ENCODE data around the gene ATP8B4. TPM values are rescaled to one million over a fixed set of nuclear protein-coding genes. Genes with fewer than 3 reads are reported as not detected.

Gene ATP8B4
- total and polyA plus RNA-seq, 2 experiments from 2014 or later: 0.89 to 1.5 TPM

DNA sequence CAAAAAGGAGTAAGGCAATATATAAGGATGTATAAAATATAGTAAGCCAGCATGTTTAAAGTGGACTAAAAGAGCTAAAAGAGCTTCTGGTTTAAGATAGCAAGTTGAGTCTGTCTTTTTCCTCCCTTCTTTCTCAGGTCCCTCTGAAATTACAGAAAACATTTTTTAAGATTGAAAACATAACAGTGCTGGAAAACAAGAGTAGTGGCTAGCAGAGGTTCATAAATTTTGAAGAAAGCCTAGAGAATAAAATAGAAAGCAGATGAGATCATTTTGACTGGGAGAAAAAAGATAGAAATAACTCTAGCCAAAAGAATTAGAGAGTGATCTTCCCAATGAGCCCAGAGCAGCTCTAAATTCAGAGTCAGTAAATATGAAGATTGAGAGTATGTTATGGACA, 41.9 kb downstream of the ATP8B4 start:
- DNase-seq: no peak
- Histone ChIP-seq H3K27me3 (replicated peaks; ENCODE audit: insufficient read depth) (no peaks in the 10 kb centered on the region), H3K9me3 (ENCODE audit: low read depth) (no peaks in the 10 kb centered on the region), H3K36me3 (ENCODE audit: low read depth) (no peaks in the 10 kb centered on the region), H4K20me1 (ENCODE audit: insufficient read depth) (no peaks in the 10 kb centered on the region), H2AFZ (no peak overlapping the region), H3K4me2 (ENCODE audit: unreplicated experiment) (no peak overlapping the region), H3K79me2 (ENCODE audit: insufficient read depth) (no peaks in the 10 kb centered on the region), H3K4me1 (ENCODE audit: insufficient read depth) (no peaks in the 10 kb centered on the region), H3K9ac (no peak overlapping the region), H3F3A (ENCODE audit: insufficient read depth) (no peaks in the 10 kb centered on the region), H3K4me3 (no peak overlapping the region), H3K9me2 (ENCODE audit: insufficient read depth) (no peaks in the 10 kb centered on the region; the same call in 1 of the 2 replicates), H3K27ac (no peak overlapping the region)
- TF ChIP-seq EZH2phosphoT487 (IDR thresholded peaks at IDR 0.05; ENCODE audit: insufficient read depth, low read depth) (no peak), EZH2 (IDR thresholded peaks at IDR 0.05; ENCODE audit: insufficient read depth, poor library complexity, severe bottlenecking) (no peak)
- in situ Hi-C loops (cut with MboI): no loop called here

DNA sequence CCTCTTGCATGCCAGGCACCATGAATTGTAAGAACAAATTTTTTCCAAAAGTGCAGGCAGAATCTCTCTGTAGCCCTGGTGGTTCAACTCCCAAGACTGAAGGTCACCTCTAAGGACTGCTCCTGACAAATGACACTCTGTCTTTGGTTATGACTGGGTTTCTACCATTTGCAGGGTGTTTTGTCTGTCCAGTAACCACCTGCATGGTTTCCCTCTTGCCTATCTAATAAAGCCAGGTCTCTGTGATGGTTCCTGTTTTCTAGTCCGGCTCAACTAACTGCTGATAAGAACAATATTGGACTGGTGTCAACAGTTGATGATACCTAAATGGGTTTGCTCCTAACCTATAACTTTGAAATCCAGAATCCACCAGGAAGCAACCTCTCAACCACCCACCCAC, 43.7 kb downstream of the ATP8B4 start:
- H3K27ac ChIP-seq: no peak overlapping the region
- no peaks in the 10 kb centered on the region; the same call in 1 of the 2 replicates for H3K9me2 ChIP-seq (ENCODE audit: insufficient read depth)
- no peak overlapping the region for H3K9ac ChIP-seq
- H3K4me1 ChIP-seq (ENCODE audit: insufficient read depth): no peaks in the 10 kb centered on the region
- no peaks in the 10 kb centered on the region for H4K20me1 ChIP-seq (ENCODE audit: insufficient read depth)
- no peak overlapping the region for H3K4me3 ChIP-seq
- H2AFZ ChIP-seq: no peak overlapping the region
- no peaks in the 10 kb centered on the region for H3K9me3 ChIP-seq (ENCODE audit: low read depth)
- TF ChIP-seq EZH2 (IDR thresholded peaks at IDR 0.05; ENCODE audit: insufficient read depth, poor library complexity, severe bottlenecking): no peak
- no peak for TF ChIP-seq EZH2phosphoT487 (IDR thresholded peaks at IDR 0.05; ENCODE audit: insufficient read depth, low read depth)
- DNase-seq: no peak
- no peak overlapping the region for H3K4me2 ChIP-seq (ENCODE audit: unreplicated experiment)
- in situ Hi-C loops (cut with MboI): no loop called here
- H3K36me3 ChIP-seq (ENCODE audit: low read depth): no peaks in the 10 kb centered on the region
- 92 to 100% methylated on average over 1 of the region's 1 CpG for WGBS, 2 experiments (ENCODE audit: low coverage in 1 of 2, low lambda C conversion rate in 2 of 2, missing lambda C conversion rate in 2 of 2)
- no peaks in the 10 kb centered on the region for H3F3A ChIP-seq (ENCODE audit: insufficient read depth)
- H3K79me2 ChIP-seq (ENCODE audit: insufficient read depth): no peaks in the 10 kb centered on the region
- no peaks in the 10 kb centered on the region for H3K27me3 ChIP-seq (replicated peaks; ENCODE audit: insufficient read depth)

DNA sequence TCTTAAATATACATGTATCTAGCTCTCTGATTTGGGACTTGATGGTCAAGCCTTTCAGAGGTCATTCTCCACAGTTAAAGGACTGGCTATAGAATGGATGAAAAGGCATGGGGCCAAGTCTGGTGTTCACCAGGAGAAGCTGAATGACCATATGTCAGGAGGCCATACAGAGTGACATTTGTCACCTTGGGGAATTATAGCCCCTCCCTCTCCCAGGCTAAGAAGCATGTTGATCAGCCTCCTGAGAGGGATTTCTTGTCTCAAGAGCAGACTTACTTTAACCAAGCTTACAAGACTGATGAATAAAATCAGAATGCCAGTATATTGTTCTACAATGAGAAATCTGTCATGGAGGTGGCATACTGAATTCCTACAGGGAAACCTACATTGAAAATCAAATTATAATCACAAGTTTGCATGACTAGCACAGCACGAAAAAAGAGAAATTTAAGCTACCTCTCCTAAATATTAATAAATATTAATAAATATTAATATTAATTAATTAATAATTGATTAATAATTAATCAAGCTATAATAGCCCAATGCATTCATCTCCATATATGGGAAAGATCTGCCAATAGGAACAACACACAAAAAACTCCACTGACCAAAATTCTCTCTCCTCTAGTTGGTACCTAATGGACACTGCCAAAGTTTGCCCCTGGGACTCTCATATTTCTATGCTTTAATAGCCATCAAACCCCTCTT, 47.3 kb downstream of the ATP8B4 start:
- TF ChIP-seq EZH2 (IDR thresholded peaks at IDR 0.05; ENCODE audit: insufficient read depth, poor library complexity, severe bottlenecking) (no peak), EZH2phosphoT487 (IDR thresholded peaks at IDR 0.05; ENCODE audit: insufficient read depth, low read depth) (no peak)
- WGBS, 2 experiments (ENCODE audit: low coverage in 1 of 2, low lambda C conversion rate in 2 of 2, missing lambda C conversion rate in 2 of 2): 59 to 76% methylated on average over 1 of the region's 1 CpG
- no peak overlapping the region for H3K4me2 ChIP-seq (ENCODE audit: unreplicated experiment)
- H3K36me3 ChIP-seq (ENCODE audit: low read depth): no peaks in the 10 kb centered on the region
- no peaks in the 10 kb centered on the region for H3F3A ChIP-seq (ENCODE audit: insufficient read depth)
- H2AFZ ChIP-seq: no peak overlapping the region
- H3K9ac ChIP-seq: no peak overlapping the region
- no peak overlapping the region for H3K4me3 ChIP-seq
- no peaks in the 10 kb centered on the region for H3K27me3 ChIP-seq (replicated peaks; ENCODE audit: insufficient read depth)
- H3K27ac ChIP-seq: no peak overlapping the region
- H3K9me2 ChIP-seq (ENCODE audit: insufficient read depth): no peaks in the 10 kb centered on the region
- no peaks in the 10 kb centered on the region for H3K79me2 ChIP-seq (ENCODE audit: insufficient read depth)
- in situ Hi-C loops (cut with MboI): no loop called here
- H3K9me3 ChIP-seq (ENCODE audit: low read depth): no peaks in the 10 kb centered on the region
- DNase-seq: no peak
- H4K20me1 ChIP-seq (ENCODE audit: insufficient read depth): no peaks in the 10 kb centered on the region
- no peaks in the 10 kb centered on the region for H3K4me1 ChIP-seq (ENCODE audit: insufficient read depth)

DNA sequence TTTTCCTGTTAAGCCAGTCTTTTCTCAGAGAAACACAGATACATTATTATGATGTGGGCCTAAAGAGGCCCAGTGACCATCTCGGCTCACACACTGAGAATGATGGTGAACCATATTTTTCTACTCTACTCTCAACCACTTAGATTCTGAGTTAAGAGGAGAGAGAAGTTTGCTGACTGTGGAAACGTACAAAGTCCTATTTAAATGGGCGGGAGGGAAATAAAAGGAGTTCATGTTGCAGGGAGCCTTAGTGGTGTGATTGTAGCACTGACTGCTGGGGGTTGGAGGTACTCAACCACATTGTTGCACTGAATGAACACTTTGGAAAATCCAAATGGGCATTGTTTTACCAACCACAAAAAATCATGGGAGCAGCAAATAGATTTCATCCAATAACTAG, 51.0 kb downstream of the ATP8B4 start:
- in situ Hi-C loops (cut with MboI): no loop called here
- Histone ChIP-seq H3K4me2 (ENCODE audit: unreplicated experiment) (no peak overlapping the region), H3K4me1 (ENCODE audit: insufficient read depth) (no peaks in the 10 kb centered on the region), H3K27me3 (replicated peaks; ENCODE audit: insufficient read depth) (no peaks in the 10 kb centered on the region), H3K36me3 (ENCODE audit: low read depth) (no peaks in the 10 kb centered on the region), H3K9ac (no peak overlapping the region), H3K9me2 (ENCODE audit: insufficient read depth) (no peaks in the 10 kb centered on the region), H3F3A (ENCODE audit: insufficient read depth) (no peaks in the 10 kb centered on the region), H3K79me2 (ENCODE audit: insufficient read depth) (no peaks in the 10 kb centered on the region), H3K9me3 (ENCODE audit: low read depth) (no peaks in the 10 kb centered on the region), H4K20me1 (ENCODE audit: insufficient read depth) (no peaks in the 10 kb centered on the region), H3K4me3 (no peak overlapping the region), H3K27ac (no peak overlapping the region), H2AFZ (no peak overlapping the region)
- WGBS, 2 experiments (ENCODE audit: low coverage in 1 of 2, low lambda C conversion rate in 2 of 2, missing lambda C conversion rate in 2 of 2): 86 to 88% methylated on average over 3 of the region's 3 CpGs
- TF ChIP-seq EZH2 (IDR thresholded peaks at IDR 0.05; ENCODE audit: insufficient read depth, poor library complexity, severe bottlenecking): no peak
- TF ChIP-seq EZH2phosphoT487 (IDR thresholded peaks at IDR 0.05; ENCODE audit: insufficient read depth, low read depth): no peak
- no peak for DNase-seq

DNA sequence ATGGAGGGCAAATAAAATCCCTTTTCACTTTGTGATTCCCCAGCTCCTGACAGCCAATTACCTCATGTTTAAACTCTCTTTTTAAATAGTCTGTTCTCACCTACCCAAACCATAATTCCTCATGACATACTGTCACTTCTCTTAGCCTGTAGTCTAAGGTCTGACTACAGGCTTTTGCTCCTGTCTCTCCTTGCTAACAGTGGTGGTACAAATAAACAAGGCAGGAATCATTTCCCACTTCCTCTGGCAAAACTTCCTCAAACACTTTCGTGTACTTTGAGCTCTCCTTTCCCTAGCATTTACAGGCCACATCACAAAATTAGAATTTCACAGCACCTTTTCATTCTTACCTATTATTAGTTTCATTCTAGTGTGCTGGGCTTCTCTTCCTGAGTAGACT, 51.8 kb downstream of the ATP8B4 start:
- H3K79me2 ChIP-seq (ENCODE audit: insufficient read depth): no peaks in the 10 kb centered on the region
- H3K9ac ChIP-seq: no peak overlapping the region
- TF ChIP-seq EZH2 (IDR thresholded peaks at IDR 0.05; ENCODE audit: insufficient read depth, poor library complexity, severe bottlenecking) (no peak), EZH2phosphoT487 (IDR thresholded peaks at IDR 0.05; ENCODE audit: insufficient read depth, low read depth) (no peak)
- H4K20me1 ChIP-seq (ENCODE audit: insufficient read depth): no peaks in the 10 kb centered on the region
- no peak overlapping the region for H3K4me2 ChIP-seq (ENCODE audit: unreplicated experiment)
- WGBS, 2 experiments (ENCODE audit: low coverage in 1 of 2, low lambda C conversion rate in 2 of 2, missing lambda C conversion rate in 2 of 2): 94 to 97% methylated on average over 1 of the region's 1 CpG
- no peak overlapping the region for H3K4me3 ChIP-seq
- in situ Hi-C loops (cut with MboI): no loop called here
- H2AFZ ChIP-seq: peak overlapping the region; percentile 36
- no peaks in the 10 kb centered on the region for H3K36me3 ChIP-seq (ENCODE audit: low read depth)
- no peaks in the 10 kb centered on the region for H3K9me3 ChIP-seq (ENCODE audit: low read depth)
- H3K27me3 ChIP-seq (replicated peaks; ENCODE audit: insufficient read depth): no peaks in the 10 kb centered on the region
- no peaks in the 10 kb centered on the region for H3F3A ChIP-seq (ENCODE audit: insufficient read depth)
- no peaks in the 10 kb centered on the region for H3K9me2 ChIP-seq (ENCODE audit: insufficient read depth)
- no peak for DNase-seq
- no peak overlapping the region for H3K27ac ChIP-seq
- no peaks in the 10 kb centered on the region for H3K4me1 ChIP-seq (ENCODE audit: insufficient read depth)

All from GM23248 (cell line).